Panc1 (cell line): ENCODE measurements around the gene ZNF184. TPM values are rescaled to one million over a fixed set of nuclear protein-coding genes. Genes with fewer than 3 reads are reported as not detected.

Experiments used
- ATAC-seq: fragments of 200-7000 bp; cut with Tn5 transposase; 2 replicates; pipeline ENCODE4 v1.9.1; 2020; ENCODE audit warnings: mild to moderate bottlenecking, moderate library complexity
- BruUV-seq: library from RNA; stranded (reverse); fragments of 400-500 nt; replicated peaks from 2 replicates; lab custom pipeline; 2021; lab: Mats Ljungman, UMichigan
- CTCF ChIA-PET: fragments of 300-600 bp; sonication (Branson Sonifier 250); formaldehyde crosslinking; loops from one replicate; lab custom pipeline; 2022; ENCODE audit warnings: antibody characterized with exemption; lab: Charles Lee
- POLR2A ChIA-PET: fragments of 300-600 bp; sonication (Branson Sonifier 250); formaldehyde crosslinking; loops from one replicate; lab custom pipeline; 2022; ENCODE audit warnings: antibody characterized with exemption; lab: Charles Lee
- DNase-seq: peaks from one replicate; pipeline ENCODE4 v3.0.0-alpha.2; 2010; ENCODE audit warnings: low read depth, low spot score
- H3K27ac ChIP-seq: 2 replicates; pipeline ENCODE4 v1.5.1; 2011; ENCODE audit warnings: mild to moderate bottlenecking, low read length, inconsistent platforms
- H3K27me3 ChIP-seq: fragments of 200-500 bp; sonication (Bioruptor generic); 2 replicates; pipeline ENCODE4 v1.6.0; 2014; ENCODE audit warnings: low read length, inconsistent platforms; ENCODE audit not compliant: control insufficient read depth, insufficient read depth
- H3K36me3 ChIP-seq: fragments of 200-500 bp; sonication (Bioruptor generic); 2 replicates; pipeline ENCODE4 v1.5.1; 2014; ENCODE audit warnings: inconsistent platforms, mild to moderate bottlenecking, low read length, moderate library complexity; ENCODE audit not compliant: control insufficient read depth, insufficient read depth
- H3K4me1 ChIP-seq: 2 replicates; pipeline ENCODE4 v1.5.1; 2011; ENCODE audit warnings: inconsistent platforms, mild to moderate bottlenecking, low read length, moderate library complexity; ENCODE audit not compliant: control insufficient read depth, insufficient read depth
- H3K4me3 ChIP-seq, 2 experiments: 2 replicates each; pipeline ENCODE4 v1.5.1; 2011 to 2012; ENCODE audit warnings: low read depth in 2 of 2, low read length in 2 of 2, mild to moderate bottlenecking in 2 of 2, inconsistent platforms in 1 of 2, moderate library complexity in 1 of 2
- H3K9me3 ChIP-seq: fragments of 200-500 bp; sonication (Bioruptor generic); 2 replicates; pipeline ENCODE4 v1.5.1; 2014; ENCODE audit warnings: low read depth, mild to moderate bottlenecking, inconsistent platforms, low read length, moderate library complexity; ENCODE audit not compliant: control insufficient read depth, insufficient read depth
- POLR2AphosphoS5 ChIP-seq: IDR thresholded peaks from 2 replicates; pipeline ENCODE4 v1.6.1; 2012; ENCODE audit warnings: mild to moderate bottlenecking, low read depth, low read length, moderate library complexity
- REST ChIP-seq, 2 experiments: IDR thresholded peaks; 2 replicates each; pipeline ENCODE4 v1.6.1; 2011 to 2012; ENCODE audit warnings: low read depth in 2 of 2, control low read depth in 1 of 2, low read length in 1 of 2, mild to moderate bottlenecking in 1 of 2, moderate library complexity in 1 of 2; ENCODE audit not compliant: insufficient read depth in 1 of 2
- SIN3A ChIP-seq: IDR thresholded peaks from 2 replicates; pipeline ENCODE4 v1.6.1; 2012; ENCODE audit warnings: low read depth, mild to moderate bottlenecking, low read length, moderate library complexity, borderline replicate concordance; ENCODE audit not compliant: insufficient read depth
- TCF7L2 ChIP-seq: IDR thresholded peaks from 2 replicates; pipeline ENCODE4 v1.6.1; 2011; ENCODE audit warnings: mild to moderate bottlenecking, low read depth, low read length, inconsistent platforms
- in situ Hi-C: cut with HindIII; loops from 2 replicates; pipeline ENCODE4 v1.10.0; 2016; ENCODE audit warnings: low sequenced_read_pairs, low pct_unique_long_range_greater_than_20kb
- intact Hi-C: fragments of 100-400 bp; cut with micrococcal nuclease; formaldehyde crosslinking; loops from one replicate; pipeline ENCODE4 v1.10.0; 2022; ENCODE audit not compliant: unreplicated experiment
- total RNA-seq: library from RNA; stranded (reverse); gene quantifications from one replicate; pipeline ENCODE4 v1.2.1, GENCODE V29; 2021; ENCODE audit not compliant: unreplicated experiment
- TF ChIP-seq, protein P1 (sequence below): fragments of 450-650 bp; IDR thresholded peaks from 2 replicates; pipeline ENCODE4 v1.5.1; 2017; ENCODE audit warnings: mild to moderate bottlenecking

Gene ZNF184
- total RNA-seq, 1 experiment from 2014 or later: 7.8 TPM

DNA sequence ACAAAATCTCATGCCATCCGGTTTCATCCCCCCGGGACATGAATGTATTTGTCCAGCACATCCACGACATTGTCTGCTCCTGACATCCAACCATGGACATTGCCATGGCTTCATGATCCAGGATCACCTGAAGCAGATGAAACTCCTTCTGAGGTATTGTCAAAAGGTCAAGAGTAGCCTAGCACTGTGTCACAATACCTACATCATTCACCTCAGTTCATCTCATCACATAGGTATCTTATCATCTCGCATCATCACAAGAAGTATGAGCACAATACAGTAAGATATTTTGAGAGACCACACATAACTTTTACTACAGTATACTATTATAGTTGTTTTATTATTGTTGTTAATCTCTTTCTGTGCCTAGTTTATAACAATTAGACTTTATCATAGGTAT is 33.5 kb downstream of the ZNF184 start:
- in situ Hi-C loops: no loop called here

DNA sequence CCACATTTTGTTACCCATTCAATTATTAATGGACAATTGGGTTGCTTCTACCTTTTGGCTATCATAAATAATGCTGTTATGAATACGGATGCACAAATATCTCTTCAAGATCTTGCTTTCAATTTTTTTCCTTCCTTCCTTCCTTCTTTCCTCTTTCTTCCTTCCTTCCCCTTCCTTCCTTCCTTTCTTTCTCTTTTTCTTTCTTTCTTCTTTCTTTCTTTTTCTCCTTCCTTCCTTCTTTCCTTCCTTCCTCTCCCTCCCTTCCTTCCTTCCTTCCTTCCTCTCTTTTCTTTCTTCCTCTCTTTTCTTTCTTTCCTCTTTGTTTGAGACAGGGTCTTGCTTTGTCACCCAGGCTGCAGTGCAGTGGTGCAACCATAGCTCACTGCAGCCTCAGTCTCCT is 39.2 kb downstream of the ZNF184 start:
- ChIA-PET CTCF (no interaction called here), POLR2A (no interaction called here)
- TF ChIP-seq SIN3A: no peak
- TF ChIP-seq REST (IDR thresholded peaks at IDR 0.05; ENCODE audit: insufficient read depth in 1 of 2, low read depth in 2 of 2, low read length in 1 of 2): no peak
- TF ChIP-seq POLR2AphosphoS5: no peak
- TF ChIP-seq, protein P1, sequence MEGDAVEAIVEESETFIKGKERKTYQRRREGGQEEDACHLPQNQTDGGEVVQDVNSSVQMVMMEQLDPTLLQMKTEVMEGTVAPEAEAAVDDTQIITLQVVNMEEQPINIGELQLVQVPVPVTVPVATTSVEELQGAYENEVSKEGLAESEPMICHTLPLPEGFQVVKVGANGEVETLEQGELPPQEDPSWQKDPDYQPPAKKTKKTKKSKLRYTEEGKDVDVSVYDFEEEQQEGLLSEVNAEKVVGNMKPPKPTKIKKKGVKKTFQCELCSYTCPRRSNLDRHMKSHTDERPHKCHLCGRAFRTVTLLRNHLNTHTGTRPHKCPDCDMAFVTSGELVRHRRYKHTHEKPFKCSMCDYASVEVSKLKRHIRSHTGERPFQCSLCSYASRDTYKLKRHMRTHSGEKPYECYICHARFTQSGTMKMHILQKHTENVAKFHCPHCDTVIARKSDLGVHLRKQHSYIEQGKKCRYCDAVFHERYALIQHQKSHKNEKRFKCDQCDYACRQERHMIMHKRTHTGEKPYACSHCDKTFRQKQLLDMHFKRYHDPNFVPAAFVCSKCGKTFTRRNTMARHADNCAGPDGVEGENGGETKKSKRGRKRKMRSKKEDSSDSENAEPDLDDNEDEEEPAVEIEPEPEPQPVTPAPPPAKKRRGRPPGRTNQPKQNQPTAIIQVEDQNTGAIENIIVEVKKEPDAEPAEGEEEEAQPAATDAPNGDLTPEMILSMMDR: no peak
- no peak for TF ChIP-seq TCF7L2
- in situ Hi-C loops: no loop called here
- DNase-seq: no peak
- Histone ChIP-seq H3K27ac (no peak overlapping the region), H3K9me3 (peaks cover 8% of the 10 kb centered on the region; the same call in 1 of the 2 replicates), H3K36me3 (no peaks in the 10 kb centered on the region), H3K4me3 (no peak overlapping the region), H3K27me3 (no peaks in the 10 kb centered on the region), H3K4me1 (no peaks in the 10 kb centered on the region)
- ATAC-seq: no peak
- intact Hi-C loops: no loop called here
- BruUV-seq: no TSS peak

More for the DNA sequence above, 33.5 kb downstream of the ZNF184 start:
- no peaks in the 10 kb centered on the region for H3K36me3 ChIP-seq
- ATAC-seq (no peak), DNase-seq (no peak)
- no peak overlapping the region for H3K27ac ChIP-seq
- no peaks in the 10 kb centered on the region for H3K27me3 ChIP-seq
- no TSS peak for BruUV-seq
- H3K4me1 ChIP-seq: no peaks in the 10 kb centered on the region
- CTCF ChIA-PET: no interaction called here
- intact Hi-C loops: no loop called here
- H3K4me3 ChIP-seq: no peak overlapping the region
- TF ChIP-seq, protein P1: no peak
- TF ChIP-seq REST (IDR thresholded peaks at IDR 0.05; ENCODE audit: insufficient read depth in 1 of 2, low read depth in 2 of 2, low read length in 1 of 2) (no peak), POLR2AphosphoS5 (no peak), SIN3A (no peak), TCF7L2 (no peak)
- POLR2A ChIA-PET: interaction anchor here (0.6 kb wide), 1 partner anchor 134 kb away, joined by 3 read pairs; no protein-coding TSS in a partner anchor
- H3K9me3 ChIP-seq: peaks cover 22% of the 10 kb centered on the region; the same call in 1 of the 2 replicates
